HG02938 (cell line): ENCODE results near the gene GPR89B.
"Not testable (repeated sequence)": the region's sequence is repeated elsewhere in the genome, so short reads cannot be mapped to it uniquely, and the experiment has no call there.

ENCODE experiments used
- ATAC-seq: cut with Tn5 transposase; IDR thresholded peaks from one replicate; pipeline ENCODE4 v1.9.1; 2021; ENCODE audit warnings: mild to moderate bottlenecking, moderate library complexity; ENCODE audit not compliant: unreplicated experiment

GPR89B gene

GRCh38 chr1:148027004-148027403 lies 98.8 kb downstream of the GPR89B start:
- ATAC-seq = not testable (repeated sequence)

- ATAC-seq = not testable (repeated sequence)
Observed at GRCh38 chr1:148032247-148032646, 104.0 kb downstream of the GPR89B start.

DNA sequence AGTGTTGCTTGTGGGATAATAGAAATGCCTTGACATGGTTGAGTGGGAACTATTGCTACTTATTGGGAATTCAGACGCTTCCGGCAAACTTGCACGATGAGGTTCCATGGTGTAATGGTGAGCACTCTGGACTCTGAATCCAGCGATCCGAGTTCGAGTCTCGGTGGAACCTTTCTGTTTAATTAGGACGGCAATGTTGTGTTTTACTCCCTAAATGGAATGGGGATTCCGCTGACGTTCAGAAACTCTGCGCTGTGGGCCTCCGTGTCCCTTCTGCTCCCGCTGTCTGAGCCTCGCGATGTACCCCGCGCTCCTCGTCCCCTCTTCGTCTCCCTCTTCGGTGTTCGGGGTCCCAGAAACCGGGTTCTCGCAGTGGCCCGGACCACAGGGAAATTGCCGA lies 104.5 kb downstream of the GPR89B start:
- ATAC-seq = not testable (repeated sequence)

GRCh38 chr1:148033147-148033546 lies 104.9 kb downstream of the GPR89B start:
- ATAC-seq = not testable (repeated sequence)

GRCh38 chr1:148037850-148038461 lies 109.7 kb downstream of the GPR89B start:
- peak; percentile 2 for ATAC-seq

DNA sequence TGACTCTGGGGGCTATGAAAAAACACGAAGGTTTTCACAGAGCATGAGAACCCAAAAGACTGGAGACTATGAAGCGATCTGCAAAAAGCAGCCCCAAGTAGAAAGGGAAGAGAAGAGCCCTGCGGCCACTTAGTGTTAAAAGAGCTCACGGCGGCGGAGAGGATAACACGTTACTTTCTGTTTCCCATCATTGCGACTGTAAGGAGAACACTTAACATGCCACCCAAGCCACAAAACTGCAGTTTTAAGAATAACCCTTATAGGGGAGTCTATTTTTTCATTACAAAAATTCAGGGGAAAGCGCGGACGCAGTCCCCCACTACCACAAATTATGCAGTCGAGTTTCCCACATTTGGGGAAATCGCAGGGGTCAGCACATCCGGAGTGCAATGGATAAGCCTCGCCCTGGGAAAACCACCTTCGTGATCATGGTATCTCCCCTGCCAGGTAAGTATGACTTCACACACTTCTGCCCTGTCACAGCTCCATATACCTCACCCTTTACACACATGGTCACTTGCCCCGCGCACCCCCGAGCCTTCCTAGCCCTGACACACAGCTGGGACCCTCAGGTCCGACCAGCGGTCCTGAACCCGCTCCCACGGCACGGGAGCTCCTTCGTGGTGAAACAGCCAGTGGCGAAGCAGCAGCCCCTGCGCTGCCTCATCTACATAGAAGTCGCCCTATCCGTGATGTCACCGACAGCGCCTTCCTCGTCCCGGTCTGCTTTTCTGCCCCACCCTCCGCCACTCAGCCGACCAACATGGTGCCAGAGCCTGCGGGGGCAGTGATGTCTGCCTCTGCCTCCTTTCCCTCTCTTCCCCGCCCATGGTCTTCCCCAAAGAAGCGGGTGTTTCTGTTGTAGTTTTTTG lies 110.5 kb downstream of the GPR89B start:
- ATAC-seq = peak; percentile 83
